ENCODE data around the gene DPP10.

DPP10 gene

DNA sequence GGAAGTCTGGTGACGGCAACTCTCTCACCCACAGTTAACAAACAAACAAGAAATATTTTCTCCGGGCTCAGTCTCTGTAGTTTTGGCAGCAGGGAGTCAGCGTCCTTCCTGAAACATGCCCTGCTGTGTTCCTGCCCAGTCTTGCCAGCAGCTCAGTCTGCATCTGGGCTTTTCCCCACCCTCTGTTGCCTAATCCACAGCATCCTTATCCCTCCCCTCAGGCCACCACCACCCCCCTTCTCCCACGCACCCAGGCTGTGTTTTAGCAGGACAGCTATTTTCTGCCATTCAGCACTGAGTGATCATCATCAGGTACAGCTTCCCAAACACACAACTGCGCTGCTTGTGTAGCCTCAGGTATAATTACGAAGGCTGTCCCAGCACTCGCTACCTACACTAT lies 168.2 kb downstream of the DPP10 start:
- DNase-seq: no peak

DNA sequence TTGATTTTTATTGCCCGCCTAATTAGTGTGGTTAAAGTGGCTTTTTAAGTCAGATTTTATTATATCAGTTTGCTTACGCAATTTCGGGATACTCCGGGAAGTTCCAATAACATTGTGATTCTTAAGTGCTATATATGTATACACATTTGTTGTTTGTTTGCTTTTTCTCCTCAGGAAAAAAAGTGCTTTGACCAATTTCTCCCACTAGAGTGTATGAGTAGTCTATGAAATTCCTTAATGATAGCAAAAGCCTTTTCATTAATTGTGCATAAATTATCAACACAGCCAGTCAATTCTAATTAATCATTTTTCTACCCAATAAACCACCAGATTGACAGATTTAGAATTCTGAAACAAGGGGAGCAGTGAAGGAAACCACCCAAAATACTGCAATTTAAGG lies 172.2 kb downstream of the DPP10 start:
- no peak for DNase-seq

DNA sequence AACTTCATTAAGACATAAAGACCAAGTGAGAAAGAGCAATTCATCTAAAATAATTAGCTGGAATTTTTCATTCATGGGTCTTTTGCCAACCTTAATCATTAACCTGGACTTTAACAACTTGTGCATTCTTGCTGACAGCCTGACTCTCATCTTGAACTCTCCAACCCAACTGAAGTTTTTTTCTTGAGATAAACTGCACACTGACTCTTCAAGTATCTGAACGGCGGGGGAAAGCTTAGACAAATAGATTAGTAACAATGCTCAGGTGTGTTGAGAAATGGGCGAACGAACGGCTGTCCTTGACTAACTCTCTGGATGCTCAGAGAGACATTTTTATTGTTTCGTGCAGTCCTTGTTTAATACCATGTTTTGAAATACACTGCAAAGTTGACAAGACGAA lies 186.0 kb downstream of the DPP10 start:
- no peak for DNase-seq

DNA sequence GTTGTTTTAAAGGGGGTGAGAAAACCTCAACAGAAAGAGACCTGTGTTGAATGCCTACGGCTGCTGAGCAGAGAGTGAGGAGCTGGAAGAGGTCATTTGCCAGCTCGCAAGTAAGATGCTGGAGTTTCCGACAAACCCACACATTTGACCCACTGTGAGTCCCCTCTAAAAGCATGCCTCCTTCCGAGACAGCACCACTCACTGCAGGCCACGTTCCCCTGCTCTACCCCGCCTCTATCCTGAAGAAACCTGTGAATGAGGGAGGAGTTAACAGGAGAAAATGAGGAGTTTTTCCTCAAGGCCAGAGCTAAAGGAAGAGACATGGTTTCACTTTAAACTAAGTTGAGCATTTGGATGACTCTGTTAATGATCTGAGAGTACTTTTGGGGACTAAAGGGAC lies 188.7 kb downstream of the DPP10 start:
- no peak for DNase-seq

DNA sequence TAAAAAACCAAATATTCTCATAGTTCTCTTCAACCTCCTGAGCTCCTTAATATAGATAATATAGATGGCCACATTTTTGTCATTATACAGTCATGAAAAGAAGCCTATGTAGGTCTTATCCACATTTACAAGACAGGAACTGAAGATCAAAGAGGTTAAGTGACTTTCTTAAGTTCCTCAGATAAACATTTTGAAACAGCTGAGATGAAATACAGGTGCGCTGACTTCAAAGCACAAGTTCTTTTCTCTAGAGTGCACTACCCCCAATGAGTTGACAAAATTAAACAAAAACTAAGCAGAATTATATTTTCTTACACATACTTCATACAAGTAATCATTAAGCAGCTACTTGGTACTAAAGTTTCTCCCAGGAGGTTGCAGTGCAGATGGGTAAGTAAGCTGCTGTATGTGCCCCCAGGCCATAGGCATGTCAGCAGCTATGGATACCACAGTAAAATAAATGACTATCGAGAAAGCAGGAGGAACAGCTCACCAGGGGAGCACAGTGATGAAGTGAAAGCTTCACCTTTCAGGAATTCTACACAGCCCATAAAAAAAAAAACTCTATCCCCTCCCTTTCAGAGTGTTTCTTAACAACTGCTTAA lies 199.8 kb downstream of the DPP10 start:
- DNase-seq: no peak

DNA sequence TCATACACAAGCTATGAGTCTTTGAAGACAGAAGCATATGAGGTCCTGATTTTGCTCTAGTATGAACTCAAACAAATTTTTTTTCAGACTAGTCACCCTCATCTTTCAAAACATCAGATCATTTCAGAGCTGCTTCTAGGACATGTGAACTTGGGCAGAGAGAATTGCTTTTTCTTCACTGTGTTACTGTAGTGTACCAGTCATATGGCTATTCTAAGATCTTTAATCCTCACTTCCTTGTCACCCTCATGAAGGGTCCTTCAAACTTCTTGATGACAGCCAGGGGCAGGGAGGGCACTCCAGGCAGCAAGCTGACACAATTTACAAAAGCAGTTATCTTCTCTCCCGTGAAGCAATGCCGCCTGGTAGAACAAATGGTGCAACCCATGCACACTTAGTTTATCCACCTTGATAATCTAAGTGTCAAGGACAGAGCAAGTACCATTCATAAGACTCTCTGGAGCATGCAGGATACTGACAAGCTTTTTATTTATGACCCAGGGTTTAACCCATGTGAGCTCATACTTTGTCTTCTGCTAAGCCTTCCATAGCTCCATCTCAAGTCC lies 200.6 kb downstream of the DPP10 start:
- DNase-seq: no peak

DNA sequence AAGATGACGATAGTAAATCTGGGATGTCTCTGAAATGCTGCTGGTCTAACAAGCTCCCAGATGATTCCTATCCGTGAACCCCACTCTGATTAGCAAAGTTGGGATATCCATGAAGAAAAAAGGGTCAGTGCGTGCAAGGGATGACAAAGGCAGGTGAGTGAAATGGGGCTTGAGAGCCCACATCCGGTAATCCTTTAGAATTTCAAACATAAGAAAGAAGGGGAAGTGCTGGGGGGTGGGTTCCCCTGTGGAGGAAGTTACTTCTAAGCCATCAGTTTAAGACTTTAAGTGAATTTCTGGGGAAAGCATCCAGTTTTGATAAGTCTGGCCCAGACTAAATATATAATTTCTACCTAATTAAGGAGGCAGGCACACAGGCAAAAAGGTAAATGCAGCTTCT lies 209.5 kb downstream of the DPP10 start:
- no peak for DNase-seq

DNA sequence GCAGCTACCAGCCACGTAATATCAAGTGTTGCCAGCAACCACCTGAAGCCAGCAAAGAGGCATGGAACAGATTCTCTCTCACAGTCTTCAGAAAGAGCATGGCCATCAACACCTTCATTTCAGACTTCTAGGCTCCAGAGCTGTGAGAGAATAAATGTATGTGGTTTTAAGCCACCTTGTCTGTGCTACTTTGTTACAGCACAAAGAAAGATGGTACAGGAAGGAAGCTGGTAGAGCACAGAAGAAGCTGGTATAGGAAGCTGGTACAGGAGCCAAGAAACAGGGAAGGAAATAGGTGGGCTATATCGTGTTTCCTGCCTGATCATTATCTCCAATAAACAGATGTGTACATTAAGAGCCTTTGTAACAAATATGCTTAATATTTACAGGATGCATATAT lies 217.4 kb downstream of the DPP10 start:
- no peak for DNase-seq

DNA sequence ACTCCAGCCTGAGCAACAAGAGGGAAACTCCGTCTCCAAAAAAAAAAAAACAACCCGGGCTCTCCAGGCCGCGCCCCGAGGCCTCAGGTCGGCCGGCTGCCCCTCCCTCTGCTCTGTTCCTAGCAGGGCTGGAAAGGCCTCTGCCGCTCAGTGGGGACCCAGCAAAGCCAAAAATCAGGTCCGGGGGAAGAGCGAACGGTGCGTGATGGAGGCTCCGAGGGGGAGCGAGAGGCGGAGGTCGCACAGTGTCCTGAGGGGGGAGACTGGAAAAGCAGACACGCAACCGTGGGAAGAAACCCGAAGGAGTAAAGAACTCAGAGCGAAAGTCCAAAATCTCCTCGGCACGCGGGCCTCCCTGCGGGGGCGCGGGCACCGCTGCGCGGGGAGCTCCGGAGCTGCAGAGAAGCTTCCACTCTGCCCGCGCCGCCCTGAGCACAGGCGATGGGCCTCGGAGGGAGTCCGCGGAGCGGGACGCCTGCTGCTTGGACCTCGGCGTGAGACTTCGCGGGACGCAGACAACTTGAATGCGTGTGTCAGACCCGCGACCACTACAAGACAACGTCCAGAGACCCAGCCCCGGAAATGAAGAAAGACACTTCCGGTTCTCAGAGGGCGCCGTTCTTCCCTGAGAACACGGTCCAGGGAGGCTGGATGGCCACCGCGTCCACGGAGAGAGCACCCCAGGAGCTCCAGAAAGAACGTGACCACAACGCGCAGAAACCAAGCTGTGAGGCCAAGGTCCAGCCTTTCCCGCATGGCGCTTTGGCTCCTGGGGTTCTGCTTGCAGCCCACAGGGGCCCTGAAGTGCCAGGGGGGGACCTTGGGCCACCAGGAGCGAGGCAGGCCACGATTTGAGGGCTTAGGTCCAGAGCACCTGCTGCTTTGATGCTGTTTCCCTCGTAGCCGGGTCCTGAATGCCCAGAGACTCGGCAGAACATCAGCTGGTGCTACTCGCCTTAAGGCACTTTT lies 219.8 kb downstream of the DPP10 start:
- no peak for DNase-seq

DNA sequence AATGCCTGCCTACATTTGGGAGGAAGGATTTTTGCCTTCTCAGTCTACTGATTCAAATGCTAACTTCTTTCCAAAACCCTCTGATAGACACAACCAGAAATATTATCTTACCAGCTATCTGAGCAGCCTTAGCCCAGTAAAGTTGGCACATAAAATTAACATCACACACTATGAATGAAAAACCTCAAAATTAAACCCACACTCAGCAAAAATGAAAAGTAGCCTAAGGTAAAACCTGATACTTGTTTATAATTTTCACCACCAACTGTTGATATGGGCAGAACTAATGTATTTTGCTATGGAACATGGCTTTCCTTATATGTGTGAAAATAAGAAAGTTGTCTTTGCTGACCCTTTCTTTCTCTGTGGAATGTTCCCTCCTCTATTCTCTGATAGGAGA lies 226.0 kb downstream of the DPP10 start:
- DNase-seq: no peak

DNA sequence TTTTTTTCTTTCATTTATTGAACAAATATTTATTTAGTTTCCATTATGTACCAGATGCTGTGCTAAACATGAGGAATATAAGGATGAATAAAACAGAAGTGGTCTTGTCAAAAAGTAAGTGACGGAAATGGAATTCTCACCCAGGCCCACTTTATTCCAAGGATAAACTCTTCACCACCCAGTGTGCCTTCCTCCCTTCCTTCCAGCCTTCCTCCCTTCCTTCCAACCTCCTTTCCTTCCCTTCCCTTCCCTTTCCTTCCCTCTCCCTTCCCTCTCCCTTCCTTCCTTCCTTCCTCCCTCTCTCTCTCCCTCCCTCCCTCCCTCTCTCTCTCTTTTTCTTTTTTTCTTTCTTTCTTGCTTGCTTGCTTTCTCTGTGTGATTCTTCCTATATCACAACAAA lies 240.8 kb downstream of the DPP10 start:
- no peak for DNase-seq

DNA sequence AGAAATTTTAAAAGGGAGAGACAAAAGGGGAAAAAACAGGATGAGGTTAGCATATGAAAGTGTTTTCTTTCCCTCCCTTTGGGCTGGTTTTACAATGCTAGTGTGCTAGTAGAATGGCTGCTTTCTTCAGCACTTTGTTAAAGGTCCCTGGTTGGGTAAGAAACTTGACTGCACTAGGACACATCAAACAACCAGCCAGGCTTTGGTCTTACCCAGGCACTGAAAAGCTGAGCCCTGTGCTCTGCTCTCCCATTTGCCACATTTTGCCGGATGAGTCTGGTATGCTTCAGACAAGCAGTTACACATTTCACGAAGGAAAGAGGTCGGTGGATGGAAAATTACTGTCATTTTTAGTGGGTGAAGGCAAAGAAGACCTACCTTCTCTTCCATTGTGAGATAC lies 242.0 kb downstream of the DPP10 start:
- no peak for DNase-seq

DNA sequence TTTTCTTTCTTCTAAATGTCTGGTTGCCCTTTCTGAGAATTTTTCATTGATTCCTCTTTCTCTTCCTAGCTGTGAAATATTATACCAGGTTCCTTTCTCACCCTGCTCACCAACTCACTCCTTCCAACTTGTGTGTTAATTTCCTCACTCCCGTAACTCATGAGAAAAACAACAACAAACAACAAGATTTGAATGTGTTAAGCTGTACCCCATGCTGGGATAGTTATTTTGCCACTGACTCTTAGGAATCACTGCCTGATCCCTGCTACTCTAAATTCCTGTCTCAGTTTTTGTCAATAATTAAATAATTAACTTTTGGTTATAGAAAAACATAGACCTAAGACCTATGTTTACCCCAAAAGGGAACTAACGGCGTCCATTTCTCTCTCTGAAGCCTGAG lies 242.7 kb downstream of the DPP10 start:
- DNase-seq: no peak

DNA sequence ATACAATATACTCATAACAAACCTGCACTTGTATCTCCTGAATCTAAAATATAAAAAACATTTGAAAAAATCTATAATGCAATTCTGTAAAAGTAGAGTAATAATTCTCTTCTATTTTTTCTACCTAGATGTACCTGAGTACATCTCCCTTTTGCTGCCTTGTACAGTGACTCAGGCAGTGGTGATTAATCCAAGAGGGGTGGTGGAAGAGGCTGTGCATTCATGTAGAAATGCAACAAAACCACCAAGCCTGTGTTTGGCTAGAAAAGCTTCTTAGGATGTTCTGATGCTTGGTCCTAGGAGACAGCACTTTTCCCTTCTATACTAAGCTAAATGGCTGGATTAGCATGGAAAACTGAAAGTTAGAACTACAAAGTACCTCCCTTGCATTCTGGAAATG lies 245.8 kb downstream of the DPP10 start:
- no peak for DNase-seq

DNA sequence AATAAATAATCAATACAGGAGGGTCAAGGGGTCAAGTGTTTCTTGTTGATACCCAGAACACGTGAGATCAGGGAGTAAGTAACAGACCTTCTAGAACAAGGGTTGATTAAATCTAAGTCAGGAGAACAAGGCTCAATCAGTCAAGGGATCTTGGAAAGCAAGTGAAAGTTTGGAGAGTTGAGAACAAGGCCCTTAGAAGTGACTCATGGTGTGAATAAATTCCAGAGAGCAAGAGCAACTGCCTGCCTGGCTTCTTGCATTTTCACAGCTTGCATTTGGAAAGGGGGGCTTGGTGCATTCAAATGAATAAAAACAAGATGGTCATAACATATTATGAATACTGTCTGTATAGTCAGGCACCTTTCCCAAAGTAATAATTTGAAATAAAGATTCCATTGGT lies 256.1 kb downstream of the DPP10 start:
- DNase-seq: no peak

DNA sequence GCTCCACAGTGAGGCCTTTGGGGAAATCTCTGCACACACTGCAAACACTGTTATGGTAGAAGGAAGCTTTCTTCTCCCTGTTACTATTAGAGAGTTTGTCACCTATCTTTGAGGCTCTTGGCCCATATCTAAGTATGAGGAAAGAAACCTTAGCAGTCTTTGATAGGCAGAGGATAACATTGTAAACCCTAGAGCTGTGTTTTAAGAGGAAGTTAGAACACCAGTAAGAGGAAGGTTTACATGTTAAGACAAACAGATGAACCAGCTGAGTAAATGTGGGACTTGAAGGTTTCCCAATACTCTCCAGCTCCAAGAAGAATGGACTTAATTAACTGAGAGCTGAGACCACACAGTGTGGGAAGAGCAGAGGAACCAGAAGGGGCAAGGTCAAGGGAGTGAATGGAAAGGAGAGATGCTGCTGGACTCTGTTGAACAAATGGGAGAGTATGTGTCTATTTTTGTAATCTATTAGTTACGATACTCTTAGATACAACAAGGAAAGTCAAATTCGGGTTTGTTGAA lies 257.0 kb downstream of the DPP10 start:
- no peak for DNase-seq

DNA sequence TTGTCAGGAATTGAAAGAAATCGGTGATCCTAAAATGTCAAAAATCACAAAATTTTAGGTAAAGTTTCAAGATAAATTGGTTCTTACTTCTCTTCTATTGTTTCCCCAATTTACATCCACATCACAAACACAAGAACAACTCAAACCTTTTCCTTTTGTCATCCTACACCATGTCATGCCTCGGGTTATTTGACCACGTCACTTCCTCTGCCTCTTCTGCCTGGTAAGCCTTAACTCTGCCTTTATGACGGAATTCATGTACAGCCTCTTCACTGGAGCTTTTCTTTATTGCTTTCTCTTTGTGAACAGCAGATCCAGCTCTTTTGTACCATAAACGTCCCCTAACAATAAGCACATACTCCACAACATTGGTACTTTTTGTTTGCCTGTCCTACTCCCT lies 258.0 kb downstream of the DPP10 start:
- DNase-seq: no peak

DNA sequence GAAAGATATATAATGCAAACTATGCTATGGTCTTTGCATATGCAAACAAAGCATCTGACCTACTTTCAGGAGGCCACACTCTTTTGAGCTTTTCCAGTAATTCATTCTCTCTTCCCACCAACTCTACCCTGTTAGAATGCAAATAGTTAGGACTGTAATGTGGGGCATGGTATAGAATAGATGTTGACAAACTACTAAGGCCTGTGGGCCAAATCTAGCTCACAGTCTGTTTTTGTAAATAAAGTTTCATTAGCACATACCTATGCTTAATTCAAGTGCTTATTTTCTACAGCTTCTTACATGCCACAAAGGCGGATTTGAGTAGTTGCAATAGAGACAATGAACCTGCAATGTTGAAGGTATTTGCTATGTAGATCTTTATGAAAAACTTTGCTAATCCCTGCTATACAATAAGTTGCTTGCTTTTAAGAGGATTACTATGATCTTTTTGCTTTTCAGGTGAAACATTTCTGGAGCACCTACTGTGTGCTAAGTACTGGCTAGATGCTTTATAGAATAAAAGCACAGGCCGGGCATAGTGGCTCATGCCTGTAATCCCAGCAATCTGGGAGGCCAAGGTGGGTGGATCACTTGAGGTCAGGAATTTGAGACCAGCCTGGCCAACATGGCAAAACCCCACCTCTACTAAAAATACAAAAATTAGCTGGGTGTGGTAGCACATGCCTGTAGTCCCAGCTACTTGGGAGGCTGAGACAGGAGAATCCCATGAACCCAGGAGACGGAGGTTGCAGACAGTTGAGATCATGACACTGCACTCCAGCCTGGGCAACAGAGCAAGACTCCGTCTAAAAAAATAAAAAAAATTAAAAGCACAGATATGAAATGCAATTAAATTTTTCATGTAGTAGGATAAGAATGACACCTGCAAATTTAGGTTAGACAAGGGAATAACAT lies 267.8 kb downstream of the DPP10 start:
- DNase-seq: no peak

DNA sequence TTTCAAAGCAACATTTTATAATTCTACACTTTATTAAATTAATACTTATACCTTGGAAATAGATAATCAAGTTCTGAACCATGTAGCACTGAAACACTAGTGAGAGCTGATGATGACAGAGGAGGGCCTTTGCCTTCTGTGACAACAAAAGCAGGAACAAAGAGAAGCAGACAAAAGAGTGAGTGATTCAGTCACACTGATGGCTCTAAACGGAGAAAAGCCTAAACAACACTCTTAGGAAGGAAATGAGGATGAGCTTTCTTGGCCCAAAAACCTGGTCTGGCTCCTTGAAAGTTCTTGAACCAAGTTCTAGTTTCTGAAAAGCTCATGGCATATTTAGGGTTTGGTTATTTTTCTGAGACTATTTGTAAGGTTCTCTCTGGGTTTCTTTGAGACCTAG lies 271.9 kb downstream of the DPP10 start:
- DNase-seq: no peak

DNA sequence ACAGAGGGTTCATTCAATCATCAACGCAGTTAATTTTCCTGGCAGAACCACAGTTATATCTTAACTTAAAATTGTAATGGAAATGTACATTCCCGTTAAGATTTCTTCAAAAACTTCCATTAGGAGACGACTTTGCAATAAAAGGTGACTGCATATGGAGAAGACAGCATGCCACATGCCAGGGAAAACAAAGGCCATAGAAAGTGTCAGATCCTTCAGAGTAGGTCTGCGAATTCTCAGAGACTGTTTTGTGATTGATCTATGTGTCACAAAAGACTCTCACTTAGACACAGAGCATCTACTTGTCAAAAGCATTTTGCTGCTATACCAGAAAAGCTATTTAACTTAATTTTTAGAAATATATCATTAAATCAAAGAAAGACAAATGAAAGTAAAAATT lies 274.6 kb downstream of the DPP10 start:
- no peak for DNase-seq

DNA sequence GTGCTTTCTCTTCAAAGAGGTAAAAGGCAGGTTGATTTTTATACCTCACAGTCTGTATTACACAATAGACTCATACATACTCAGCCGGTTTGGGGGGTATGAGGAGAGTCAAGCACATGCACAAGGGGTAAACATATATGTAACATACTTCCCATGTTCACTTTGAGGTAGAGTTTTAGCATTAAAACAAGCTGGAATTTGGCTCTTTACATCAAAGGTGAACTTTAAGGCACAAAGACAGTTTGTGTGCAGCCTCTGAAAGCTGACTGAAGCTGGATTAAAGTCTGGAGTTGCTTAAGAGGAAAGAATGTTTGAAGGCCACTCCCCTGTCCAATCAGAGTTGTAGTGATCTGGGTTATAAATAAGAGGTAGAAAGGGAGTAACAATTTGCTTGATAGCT lies 282.0 kb downstream of the DPP10 start:
- no peak for DNase-seq

DNA sequence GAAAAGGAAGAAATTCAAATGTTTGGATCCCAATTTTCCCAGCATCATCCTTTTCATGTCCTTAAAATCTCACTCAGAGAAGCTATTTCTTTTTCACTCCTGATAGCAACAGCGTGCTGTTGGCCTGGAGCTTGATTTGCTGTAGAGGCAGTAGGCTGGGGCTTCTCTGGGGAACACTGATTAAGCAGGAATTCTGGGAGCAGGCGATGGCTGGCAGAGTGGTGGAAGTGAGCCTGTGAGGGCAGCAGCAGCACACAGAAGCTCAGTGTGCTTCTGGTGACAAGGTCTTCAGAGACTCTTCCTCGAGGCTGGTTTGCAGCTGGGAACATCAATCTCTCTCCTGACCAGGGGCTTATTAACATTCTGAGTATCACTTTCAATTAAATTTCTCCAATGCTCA lies 284.6 kb downstream of the DPP10 start:
- DNase-seq: no peak

DNA sequence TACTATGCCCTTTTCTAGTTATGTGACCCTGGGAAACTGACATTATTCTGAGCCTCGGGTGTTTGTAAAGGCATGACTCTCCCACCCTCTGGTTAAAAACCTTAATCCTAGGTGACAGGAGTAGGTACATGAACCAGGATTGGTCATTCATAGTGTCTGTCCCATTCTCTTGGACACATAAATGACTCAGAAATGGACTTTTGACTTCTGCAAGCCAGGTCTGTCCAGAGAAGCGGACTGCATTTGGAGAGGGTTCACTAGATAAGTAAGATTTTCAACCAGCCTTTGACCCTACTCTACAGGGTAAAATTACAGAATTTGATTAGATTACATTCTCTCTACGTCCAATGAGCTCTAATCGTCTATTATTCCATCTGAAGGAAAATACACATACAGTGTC lies 285.9 kb downstream of the DPP10 start:
- DNase-seq: no peak
